EL (cell line): ENCODE results near the gene SIAH3.
A peak's percentile ranks its signal among the peaks of the same experiment; 100 is the strongest.
"Not testable (repeated sequence)": the region's sequence is repeated elsewhere in the genome, so short reads cannot be mapped to it uniquely, and the experiment has no call there.

Experiments
- DNase-seq: peaks from one replicate; pipeline ENCODE4 v3.0.0-alpha.2; 2016

SIAH3 gene, protein sequence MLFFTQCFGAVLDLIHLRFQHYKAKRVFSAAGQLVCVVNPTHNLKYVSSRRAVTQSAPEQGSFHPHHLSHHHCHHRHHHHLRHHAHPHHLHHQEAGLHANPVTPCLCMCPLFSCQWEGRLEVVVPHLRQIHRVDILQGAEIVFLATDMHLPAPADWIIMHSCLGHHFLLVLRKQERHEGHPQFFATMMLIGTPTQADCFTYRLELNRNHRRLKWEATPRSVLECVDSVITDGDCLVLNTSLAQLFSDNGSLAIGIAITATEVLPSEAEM

DNA sequence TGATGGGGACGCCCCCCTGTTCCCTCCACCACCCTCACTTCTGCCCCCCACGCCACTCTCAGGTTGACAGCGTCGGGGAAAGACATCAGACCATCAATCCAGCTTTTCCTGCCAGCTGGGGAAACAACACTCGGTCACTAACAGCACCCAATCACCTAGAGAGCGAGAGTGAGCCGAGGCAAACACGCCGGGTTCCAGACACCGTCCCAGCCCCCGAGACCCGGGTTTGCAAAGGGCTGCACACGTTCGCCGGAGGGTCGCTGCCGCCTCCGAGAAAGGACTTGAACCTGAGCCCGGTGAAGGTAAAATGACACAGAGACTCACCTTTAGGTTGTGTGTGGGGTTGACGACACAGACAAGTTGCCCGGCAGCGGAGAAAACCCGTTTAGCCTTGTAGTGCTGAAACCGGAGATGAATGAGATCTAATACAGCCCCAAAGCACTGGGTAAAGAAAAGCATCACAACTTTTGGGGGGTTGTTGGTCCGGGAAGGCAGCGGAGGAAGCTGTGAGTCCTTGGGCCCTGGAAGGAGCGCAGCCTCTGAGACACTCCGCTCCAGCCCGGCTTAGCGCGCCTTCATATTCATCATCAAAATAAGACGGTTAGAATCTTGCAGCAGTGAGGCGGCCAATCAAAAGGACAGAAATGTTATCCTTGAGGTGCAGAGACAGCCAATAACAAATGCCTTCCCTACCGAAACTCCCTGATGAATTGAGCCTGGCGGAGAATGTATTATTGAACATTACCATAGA is at the start of gene SIAH3:
Gene SIAH3, minus strand, starts transcription at position 583 of the 751 bp plus-strand sequence. Its CDS starts 124 bp downstream, at position 459.
- peak; percentile 9 for DNase-seq

- no peak for DNase-seq
These were observed 47.9 kb upstream of the SIAH3 start for GRCh38 chr13:45899406-45899805.

DNA sequence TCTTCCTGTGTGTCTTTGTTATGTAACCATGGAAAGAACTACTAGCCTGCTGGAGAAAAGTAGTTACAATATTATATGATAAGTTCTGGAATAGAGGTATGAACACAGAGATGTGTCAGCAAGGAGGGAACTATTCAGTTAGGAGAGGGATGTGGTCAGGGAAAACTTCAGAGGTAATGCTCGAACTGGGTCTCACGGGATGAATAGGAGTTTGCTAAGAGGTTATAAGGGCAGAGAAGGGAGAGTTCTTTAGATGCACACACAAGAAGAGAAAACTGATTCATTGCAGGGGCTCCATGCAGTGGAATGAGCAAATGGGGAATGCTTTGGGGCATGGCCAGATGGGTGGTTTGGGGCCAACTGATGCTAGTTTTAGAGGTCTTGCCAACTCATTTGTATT is 46.0 kb upstream of the SIAH3 start:
- no peak for DNase-seq

GRCh38 chr13:45896285-45896684 is 44.7 kb upstream of the SIAH3 start:
- no peak for DNase-seq

GRCh38 chr13:45895881-45896280 is 44.3 kb upstream of the SIAH3 start:
- DNase-seq = no peak

- no peak for DNase-seq
These were observed 41.0 kb upstream of the SIAH3 start for GRCh38 chr13:45892513-45892912.

DNA sequence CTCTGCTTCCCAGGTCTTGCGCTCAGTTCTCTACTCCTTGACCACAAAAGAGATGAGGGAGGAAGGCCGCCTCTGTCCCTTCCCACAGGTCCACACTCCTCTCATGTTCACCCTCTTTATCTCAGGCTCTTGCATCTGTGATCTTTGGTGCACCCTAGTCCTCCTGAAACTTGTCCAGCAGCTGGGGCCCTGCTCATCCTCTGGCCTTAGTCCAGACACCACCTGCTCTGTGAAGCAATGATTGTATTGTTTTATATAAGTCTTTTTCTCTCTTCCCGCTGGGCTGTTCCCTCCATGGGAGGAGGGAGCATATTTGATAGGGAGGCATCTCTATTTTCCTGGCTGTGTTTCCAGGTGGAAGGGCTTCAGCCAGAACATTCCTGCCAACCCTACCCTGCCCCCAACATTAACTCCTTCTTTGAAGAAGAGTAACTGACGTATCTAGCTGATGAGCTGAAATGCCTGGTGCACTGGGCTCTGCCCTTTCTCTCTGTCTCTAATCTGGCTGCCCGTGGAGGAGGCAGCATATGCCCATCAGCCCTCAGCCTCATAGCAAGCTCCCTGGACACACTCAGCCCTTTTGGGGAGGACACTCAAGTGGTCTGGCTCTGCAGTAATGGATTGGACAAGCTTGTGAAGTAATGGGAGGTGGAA is 38.2 kb upstream of the SIAH3 start:
- no peak for DNase-seq

DNA sequence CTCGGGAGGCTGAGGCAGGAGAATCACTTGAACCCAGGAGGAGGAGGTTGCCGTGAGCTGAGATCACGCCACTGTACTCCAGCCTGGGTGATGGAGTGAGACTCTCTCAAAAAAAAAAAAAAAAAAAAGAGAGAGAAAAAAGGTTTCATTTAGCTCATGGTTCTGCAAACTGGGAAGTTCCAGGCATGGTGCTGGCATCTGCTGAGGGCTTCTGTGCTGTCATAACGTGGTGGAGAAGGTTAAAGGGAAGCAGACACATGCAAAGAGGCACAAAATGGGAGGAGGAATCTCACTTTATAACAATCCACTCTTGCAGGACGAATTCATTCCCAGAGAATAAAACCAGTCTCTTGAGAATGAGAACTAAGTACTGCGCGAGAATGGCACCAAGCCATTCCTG is 34.9 kb upstream of the SIAH3 start:
- no peak for DNase-seq

GRCh38 chr13:45885194-45885593 is 33.6 kb upstream of the SIAH3 start:
- no peak for DNase-seq

DNA sequence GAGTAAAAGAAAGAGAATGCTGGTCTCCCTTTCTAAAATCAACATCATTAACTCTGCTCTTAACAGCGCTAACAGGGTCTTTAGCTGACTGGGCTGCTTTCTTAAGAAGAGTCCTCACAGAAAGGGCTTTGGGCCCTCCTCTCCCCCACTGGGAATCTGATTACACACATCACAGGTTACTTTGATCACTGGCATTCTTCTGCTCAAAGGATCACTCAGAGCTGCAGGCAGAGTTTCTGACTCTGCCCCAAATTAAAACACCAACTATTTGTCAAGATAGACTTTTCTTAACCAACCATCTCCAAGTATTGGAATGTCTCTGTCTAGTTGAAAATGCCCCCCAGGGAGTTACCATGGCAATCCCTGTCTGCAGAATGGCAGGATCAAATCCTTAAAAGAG is 31.1 kb upstream of the SIAH3 start:
- DNase-seq = no peak

DNA sequence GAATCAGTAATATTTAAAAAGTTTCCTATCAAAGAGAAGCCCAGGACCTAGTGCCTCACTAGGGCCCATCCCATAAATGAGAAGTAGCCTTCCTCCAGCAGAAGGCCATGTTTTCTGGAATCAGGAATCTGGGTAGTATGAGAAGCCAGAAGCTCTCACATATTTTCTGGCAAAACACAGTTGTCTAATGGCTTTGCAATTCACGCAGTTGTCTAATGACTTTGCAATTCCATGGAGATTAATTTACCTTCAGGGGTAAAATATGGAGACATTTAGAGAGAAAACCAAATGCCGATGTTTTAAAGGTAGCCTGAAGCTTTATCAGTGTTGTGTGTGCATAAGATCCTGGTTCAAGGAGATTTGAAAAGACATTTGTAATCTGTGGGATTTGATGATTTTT is 29.8 kb upstream of the SIAH3 start:
- DNase-seq = no peak

DNA sequence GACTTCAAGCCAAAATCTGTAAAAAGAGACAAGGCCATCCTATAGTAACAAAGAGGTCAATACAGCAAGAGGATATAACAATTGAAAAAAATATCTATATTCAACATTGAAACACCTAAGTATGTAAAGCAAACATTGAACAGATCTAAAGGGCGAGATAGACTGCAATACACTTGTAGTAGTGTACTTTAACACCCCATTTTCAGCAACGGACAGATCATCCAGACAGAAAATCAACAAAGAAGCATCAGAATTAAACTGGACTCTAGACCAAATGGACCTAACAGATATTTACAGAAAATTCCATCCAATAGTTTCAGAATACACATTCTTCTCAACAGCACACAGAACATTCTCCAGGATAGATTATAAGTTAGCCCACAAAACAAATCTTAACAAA is 28.7 kb upstream of the SIAH3 start:
- no peak for DNase-seq

DNA sequence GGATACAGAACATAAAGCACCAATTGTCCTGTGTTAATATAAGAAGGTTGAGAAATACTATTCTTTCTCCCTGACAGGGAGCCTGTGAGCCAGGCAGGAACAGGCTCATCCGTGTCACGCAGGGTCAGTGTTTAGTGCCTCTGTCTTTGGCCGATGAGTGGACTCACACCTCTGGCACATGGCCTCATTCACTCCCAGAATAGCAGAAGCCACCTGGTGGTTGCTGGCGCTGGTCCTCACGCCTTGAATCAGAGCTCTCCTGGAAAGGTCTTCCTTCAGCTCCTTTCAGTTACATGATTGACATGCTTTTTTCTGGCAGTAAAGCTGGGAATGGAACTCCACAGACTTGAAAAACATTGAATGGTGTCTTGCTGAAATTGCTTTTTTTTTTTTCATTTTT is 28.1 kb upstream of the SIAH3 start:
- DNase-seq = no peak

DNA sequence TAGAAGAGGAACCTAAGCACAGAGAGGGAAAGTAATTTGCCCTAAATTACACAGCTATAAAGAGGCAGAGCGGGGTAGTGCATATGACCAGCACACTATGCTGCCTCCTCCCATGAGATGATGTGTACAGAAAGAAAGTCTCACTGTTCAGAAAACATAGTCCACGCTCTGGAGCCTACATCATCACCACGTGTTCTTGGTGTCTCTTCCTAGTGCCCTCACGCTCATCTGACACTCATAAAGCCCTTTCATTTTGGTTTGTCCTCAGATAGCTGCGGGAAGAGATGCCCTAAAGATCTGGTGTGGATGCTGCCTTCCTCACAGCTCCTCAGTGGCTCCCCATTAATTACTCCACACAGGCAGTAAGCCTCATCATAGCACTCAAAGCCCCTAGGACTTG is 27.4 kb upstream of the SIAH3 start:
- DNase-seq = no peak

DNA sequence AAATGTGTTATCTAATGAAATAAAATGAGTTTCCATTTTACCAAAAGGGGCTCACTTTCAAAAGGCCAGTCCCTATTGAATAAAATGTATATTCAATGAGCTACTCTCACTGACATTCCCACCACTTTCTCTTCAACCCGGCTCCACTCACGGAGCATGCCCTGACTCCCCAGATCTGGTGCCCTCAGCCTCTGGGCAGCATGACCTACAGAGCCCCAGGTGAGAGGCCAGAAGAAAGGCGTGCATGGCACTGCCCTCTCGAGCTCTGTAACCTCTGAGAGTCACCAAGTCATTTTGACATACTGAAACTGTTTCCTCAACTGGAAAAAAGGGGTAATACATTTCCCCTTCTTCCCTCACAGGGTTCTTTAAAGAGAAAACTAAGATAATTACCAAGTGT is 25.2 kb upstream of the SIAH3 start:
- no peak for DNase-seq

DNA sequence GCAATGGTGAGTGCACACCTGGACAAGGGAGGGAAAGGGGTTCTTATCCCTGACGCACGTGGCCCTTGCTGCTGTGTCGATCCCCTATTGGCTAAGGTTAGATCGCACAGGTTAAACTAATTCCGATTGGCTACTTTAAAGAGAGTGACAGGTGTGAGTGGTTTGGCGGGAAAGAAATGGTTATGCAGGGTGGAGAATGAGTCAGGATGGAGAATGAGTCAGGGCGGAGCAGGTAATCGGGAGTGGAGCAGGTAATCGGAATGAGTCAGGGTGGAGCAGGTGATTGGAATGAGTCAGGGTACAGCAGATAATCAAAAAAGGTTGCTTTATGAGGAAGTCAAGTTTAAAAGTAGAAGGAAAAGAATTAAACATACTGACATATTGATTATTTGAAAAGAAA is 24.4 kb upstream of the SIAH3 start:
- no peak for DNase-seq

DNA sequence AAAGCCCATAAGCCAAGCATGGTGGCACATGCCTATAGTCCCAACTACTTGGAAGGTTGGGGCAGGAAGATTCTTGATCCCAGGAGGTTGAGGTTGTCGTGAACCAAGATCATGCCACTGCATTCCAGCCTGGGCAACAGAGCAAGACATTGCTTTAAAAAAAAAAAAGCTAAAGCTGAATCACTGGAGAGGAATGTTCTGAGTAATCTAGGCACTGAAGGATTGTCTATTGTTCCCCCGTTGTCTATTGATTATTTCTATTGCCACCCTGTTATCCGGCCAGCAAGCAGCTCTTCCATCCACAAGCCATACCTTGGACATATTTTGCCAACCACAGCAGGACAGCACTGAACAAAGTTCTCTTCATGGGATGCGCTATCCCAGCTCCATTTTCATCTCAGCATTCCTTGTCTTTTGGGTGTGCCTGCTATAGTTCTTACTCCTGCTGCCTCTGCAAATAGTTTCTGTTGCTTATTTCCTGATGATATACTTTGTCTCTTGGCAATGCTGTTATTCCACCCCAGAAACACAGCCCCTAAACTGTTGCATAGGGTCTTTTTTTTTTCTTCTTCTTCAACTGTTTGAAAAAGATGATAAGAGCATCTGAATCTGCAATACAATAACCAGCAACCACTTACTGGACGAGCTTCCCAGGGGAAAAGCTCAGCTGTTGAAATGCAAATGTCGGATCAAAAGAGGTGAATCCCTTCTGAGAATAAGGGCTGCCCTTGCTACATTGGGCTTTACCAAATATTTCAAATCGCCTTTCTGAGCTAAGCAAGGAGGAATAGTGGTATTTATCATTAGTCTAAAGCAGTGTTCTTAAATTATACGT is 22.2 kb upstream of the SIAH3 start:
- DNase-seq = peak; percentile 65

DNA sequence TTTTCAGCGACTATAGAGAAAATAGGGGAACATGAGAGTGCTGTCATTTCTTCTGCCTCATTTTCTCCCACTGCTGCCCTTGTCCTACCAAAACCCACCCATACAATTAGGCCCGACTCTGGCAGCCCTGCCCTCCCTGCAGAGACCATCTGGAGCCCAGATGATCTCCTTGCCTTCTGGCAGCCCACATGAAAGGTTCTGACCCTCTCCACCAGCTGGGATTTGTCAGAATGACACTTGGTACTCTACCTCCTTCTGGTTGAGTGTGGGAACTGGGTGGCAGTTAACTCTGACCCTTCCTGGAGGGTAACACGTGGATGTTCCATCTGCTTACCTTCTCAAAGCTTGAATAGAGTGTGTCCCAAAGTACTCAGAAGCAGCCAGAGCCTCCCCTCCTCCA is 21.0 kb upstream of the SIAH3 start:
- DNase-seq = no peak

DNA sequence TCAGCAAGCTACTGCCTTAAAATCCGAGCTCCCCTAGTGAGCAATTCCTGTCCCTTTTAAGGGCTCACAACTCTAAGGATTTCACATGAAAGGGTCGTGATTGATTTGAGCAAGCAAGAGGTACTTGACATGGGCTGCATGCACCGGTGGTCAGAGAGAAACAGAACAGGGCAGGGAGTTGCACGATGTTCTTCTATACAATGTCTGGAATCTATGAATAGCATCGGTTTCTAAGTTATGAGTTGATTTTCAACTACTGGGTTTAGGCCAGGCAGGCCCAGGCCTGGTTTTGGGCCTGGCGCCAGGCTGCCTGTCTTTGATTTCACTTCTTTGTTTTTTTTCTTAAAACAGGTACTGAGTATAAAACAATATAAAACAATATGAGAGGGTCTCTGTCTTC is 19.6 kb upstream of the SIAH3 start:
- DNase-seq = not testable (repeated sequence)

DNA sequence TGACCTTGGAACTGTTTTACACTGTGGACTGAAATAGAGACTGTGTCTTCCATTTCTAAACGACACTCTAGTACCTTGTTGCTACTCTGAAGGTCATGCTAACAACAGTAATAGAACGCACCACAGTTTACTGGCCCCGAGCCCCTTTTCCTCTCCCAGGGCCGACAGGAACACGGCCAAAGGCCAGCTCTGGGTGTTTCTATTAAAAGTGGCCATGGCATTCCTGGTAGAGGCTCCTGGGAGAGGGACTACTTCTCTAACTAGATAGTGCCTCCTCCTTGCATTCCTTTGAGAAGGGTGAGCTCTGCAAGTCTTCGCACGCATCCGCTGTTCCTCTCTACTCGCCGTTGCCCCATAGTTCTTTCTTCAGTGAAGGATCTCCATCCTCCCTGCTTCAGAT is 18.7 kb upstream of the SIAH3 start:
- no peak for DNase-seq

DNA sequence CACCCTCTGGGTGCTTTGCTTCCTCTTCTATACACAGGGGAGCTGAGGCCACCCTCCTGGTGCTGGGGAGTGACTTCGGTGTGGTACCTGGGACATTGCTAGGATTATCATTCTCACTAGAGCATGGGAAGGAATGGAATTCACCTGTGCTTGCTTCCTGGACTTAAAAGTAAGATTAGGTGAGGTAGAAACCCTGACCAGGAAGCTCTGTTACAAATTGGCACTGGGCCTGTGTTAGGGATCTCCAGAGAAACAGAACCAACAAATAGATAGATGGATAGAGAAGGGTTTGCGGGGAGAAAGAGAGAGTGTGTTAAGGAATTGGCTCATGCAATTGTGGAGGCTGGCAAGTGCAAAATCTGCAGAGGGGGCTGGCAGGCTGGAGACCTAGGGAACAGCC is 13.9 kb upstream of the SIAH3 start:
- DNase-seq = no peak

DNA sequence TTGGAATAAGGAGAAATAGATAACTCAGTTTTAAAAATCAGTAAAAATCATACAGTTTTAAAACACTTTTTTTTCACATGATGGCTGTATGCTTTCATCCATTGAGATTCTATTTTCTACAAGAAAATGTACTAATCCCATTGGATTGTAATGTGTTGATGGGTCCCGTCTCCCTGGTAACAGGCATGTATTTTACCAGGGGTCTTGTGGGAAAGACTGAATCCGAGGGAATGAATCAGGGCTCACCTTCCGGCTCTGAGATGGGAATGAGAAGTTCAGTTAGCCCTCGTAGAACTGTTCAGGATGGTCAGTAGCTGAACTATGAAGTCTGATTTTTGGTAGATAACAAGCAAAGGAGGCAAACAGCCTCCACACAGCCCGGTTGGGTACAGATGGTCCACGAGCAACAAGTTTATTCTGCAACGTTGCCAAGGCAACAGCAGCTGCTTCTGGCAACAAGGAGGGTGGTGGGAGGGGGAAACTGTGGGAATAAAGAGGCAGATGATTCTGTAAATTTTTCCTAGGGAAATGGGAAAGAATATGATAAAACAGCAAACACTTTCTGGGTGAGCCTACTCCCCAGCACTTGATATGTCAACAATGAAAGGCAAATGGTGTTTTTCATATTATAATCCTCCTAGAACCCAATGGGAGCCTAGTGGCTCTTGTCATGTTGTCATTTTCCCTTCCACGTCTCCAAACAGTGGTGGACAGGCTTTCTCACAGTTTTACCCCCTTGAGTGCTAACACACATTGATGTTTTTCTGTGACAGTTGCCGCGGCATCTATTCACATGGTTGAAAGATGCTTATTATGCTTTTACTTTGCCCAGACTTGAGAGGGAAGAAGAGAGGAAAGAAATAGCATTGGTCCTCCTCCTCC is 12.4 kb upstream of the SIAH3 start:
- no peak for DNase-seq
